GM12891 (cell line): ENCODE data around the gene RNLS.
A peak's percentile ranks its signal among the peaks of the same experiment; 100 is the strongest.
"Not testable (repeated sequence)": the region's sequence is repeated elsewhere in the genome, so short reads cannot be mapped to it uniquely, and the experiment has no call there.

Experiments
- DNase-seq: peaks from one replicate; pipeline ENCODE4 v3.0.0; 2011; ENCODE audit warnings: low spot score; ENCODE audit not compliant: insufficient read length
- FAIRE-seq: peaks from 2 replicates; lab custom pipeline; 2011; peaks lifted over from hg19 to GRCh38; lab: Jason Lieb, UNC
- PAX5 ChIP-seq: IDR thresholded peaks from 2 replicates; pipeline ENCODE4 v1.6.1; 2011; ENCODE audit warnings: low read length, moderate library complexity, mild to moderate bottlenecking; ENCODE audit not compliant: insufficient read depth, severe bottlenecking
- POLR2A ChIP-seq: IDR thresholded peaks from 2 replicates; pipeline ENCODE4 v1.6.1; 2011; ENCODE audit warnings: low read depth, low read length, control low read depth
- POLR2AphosphoS5 ChIP-seq: IDR thresholded peaks from 2 replicates; pipeline ENCODE4 v1.6.1; 2011; ENCODE audit warnings: low read depth, low read length, control low read depth
- POU2F2 ChIP-seq: IDR thresholded peaks from 2 replicates; pipeline ENCODE4 v1.6.1; 2011; ENCODE audit warnings: low read depth, mild to moderate bottlenecking, control low read depth, low read length, moderate library complexity
- SPI1 ChIP-seq: IDR thresholded peaks from 2 replicates; pipeline ENCODE4 v1.6.1; 2011; ENCODE audit warnings: low read depth, low read length, control low read depth
- TAF1 ChIP-seq: IDR thresholded peaks from 2 replicates; pipeline ENCODE4 v1.6.1; 2011; ENCODE audit warnings: low read depth, low read length, control low read depth

The RNLS gene

GRCh38 chr10:88507404-88507803, 75.7 kb downstream of the RNLS start:
- no peak for TF ChIP-seq POLR2A
- no peak for TF ChIP-seq POU2F2
- FAIRE-seq = no peak
- DNase-seq = no peak

- TF ChIP-seq POLR2A (no peak), PAX5 (no peak), POLR2AphosphoS5 (no peak), SPI1 (no peak), POU2F2 (no peak), TAF1 (no peak)
- DNase-seq (no peak), FAIRE-seq (no peak)
Measured at GRCh38 chr10:88505680-88506215, 77.4 kb downstream of the RNLS start.

- TF ChIP-seq PAX5 (no peak), SPI1 (no peak), POU2F2 (no peak), POLR2AphosphoS5 (no peak), POLR2A (no peak), TAF1 (no peak)
- FAIRE-seq (no peak), DNase-seq (no peak)
Measured at GRCh38 chr10:88505265-88505664, 77.9 kb downstream of the RNLS start.

- no peak for TF ChIP-seq POLR2A
- TF ChIP-seq POLR2AphosphoS5 = no peak
- TF ChIP-seq TAF1 = no peak
- TF ChIP-seq POU2F2 = no peak
- no peak for TF ChIP-seq PAX5
- TF ChIP-seq SPI1 = no peak
- FAIRE-seq = no peak
- no peak for DNase-seq
Measured at GRCh38 chr10:88500656-88501055, 82.5 kb downstream of the RNLS start.

- TF ChIP-seq POLR2AphosphoS5 (no peak), PAX5 (no peak), SPI1 (no peak), POLR2A (no peak), TAF1 (no peak), POU2F2 (no peak)
- FAIRE-seq (no peak), DNase-seq (no peak)
Measured at GRCh38 chr10:88499569-88500470, 83.3 kb downstream of the RNLS start.

GRCh38 chr10:88497913-88498312, 85.2 kb downstream of the RNLS start:
- TF ChIP-seq POU2F2 (no peak), TAF1 (no peak), POLR2A (no peak), SPI1 (no peak), PAX5 (no peak), POLR2AphosphoS5 (no peak)
- no peak for DNase-seq
- FAIRE-seq = no peak

- FAIRE-seq (no peak), DNase-seq (no peak)
- TF ChIP-seq TAF1 (no peak), POU2F2 (no peak)
Measured at GRCh38 chr10:88494537-88494936, 88.6 kb downstream of the RNLS start.

- DNase-seq (no peak), FAIRE-seq (peak; percentile 28)
- TF ChIP-seq TAF1 (no peak), SPI1 (peak; percentile 89)
Measured at GRCh38 chr10:88493691-88494483, 89.2 kb downstream of the RNLS start.

GRCh38 chr10:88491314-88491713, 91.8 kb downstream of the RNLS start:
- DNase-seq = no peak
- TF ChIP-seq POU2F2 (no peak), TAF1 (no peak), POLR2AphosphoS5 (no peak), SPI1 (peak; percentile 36; the same call in 1 of the 2 replicates), PAX5 (no peak), POLR2A (no peak)
- FAIRE-seq = no peak

GRCh38 chr10:88490231-88490980, 92.7 kb downstream of the RNLS start:
- DNase-seq (no peak), FAIRE-seq (no peak)
- TF ChIP-seq POLR2A (no peak), TAF1 (no peak), PAX5 (no peak), POU2F2 (no peak)

GRCh38 chr10:88489107-88489506, 94.0 kb downstream of the RNLS start:
- TF ChIP-seq POLR2AphosphoS5 (no peak), PAX5 (no peak), TAF1 (no peak), POLR2A (no peak), POU2F2 (no peak), SPI1 (no peak)
- FAIRE-seq = no peak
- no peak for DNase-seq

GRCh38 chr10:88486816-88487215, 96.3 kb downstream of the RNLS start:
- DNase-seq, FAIRE-seq: not testable (repeated sequence)
